DMS53 treated with DMSO at 0.1 percent for 48 hours (cell line): ENCODE measurements around the gene TMEM190.
"Not testable (repeated sequence)": the region's sequence is repeated elsewhere in the genome, so short reads cannot be mapped to it uniquely, and the experiment has no call there.

Source experiments
- DNase-seq: peaks from one replicate; lab custom pipeline; 2025; ENCODE audit not compliant: unreplicated experiment; lab: John Stamatoyannopoulos, UW

The TMEM190 gene

GRCh38 chr19:55389386-55390317, 13.0 kb downstream of the TMEM190 start:
- no peak for DNase-seq

DNA sequence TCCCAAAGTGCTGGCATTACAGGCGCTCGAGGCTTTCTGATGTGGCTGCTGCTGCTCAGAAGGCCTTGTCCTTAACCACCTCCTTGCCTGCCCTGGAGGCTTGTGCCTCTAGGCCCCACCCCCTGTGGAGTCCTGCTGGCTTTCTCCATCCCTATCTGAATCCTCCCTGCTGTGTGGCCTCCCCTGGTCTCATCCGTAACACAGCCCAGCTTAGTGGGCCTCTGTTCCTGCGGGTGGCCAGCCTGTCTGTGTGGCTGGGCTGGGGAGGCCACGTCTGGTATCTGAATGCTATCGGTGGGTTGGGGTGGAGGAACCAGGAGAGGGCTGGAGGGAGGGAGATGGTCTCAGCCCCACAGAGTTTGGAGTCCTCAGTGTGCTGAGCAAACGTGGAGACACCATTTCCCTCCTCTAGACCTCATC, 13.8 kb downstream of the TMEM190 start:
- no peak for DNase-seq

DNA sequence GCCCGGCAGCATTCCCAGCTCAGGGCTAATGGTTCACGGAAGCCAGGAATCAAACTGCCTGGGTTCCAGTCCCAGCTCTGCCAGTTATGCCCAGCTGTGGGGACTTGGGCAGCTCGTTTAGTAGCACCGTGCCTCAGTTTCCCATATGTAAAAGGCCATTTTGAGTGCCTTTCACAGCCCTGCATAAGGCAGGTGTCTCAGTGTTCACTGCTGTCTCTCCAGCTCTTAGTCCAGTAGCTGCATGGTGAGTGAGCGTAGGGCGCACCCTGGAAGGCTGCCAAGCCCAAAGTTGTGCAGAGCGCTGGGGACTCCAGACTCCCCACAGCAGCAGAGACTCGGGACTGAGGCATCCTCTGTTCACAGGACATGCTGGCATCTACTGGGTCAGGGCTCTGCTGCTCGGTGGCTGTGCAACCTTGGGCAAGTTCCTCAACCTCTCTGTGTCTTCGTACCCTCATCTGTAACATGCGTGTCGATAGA, 14.6 kb downstream of the TMEM190 start:
- no peak for DNase-seq

DNA sequence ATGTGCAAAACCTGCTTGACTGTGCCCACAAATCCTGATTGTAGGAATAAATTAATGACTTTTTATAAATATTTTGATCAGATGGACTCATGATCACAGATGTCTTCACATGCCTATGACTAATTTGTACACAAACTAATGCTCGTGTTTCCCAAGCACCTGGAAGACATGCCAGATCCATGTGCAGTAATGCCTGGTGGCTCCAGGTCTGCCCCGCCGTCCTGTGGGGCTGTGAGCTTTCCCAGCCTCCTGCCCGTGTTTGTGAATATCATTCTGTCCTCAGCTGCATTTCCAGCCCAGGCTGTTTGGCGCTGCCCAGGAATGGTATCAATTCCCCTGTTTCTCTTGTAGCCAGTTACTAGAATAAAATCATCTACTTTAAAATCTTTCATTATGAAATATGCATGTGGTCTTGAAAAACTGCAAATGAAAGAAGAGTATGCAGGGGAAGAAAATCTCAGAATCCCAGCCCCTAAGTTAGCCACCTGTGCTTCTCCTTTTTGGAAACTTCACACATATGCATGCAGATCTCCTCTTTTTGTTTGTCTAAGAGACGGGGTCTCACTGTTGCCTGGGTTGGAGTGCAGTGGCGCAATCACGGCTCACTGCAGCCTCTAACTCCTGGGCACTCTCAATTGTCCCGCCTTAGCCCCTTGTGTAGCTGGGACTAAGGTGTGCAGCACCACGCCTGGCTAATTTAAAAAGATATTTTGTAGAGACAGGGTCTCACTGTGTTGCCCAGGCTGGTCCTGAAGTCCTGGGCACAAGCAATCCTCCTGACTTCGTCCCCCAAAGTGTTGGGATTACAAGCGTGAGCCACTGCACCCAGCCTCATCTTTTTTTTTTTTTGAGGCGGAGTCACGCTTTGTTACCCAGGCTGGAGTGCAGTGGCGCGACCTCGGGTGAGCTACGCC, 15.3 kb downstream of the TMEM190 start:
- DNase-seq, result no peak

GRCh38 chr19:55392820-55393761, 16.5 kb downstream of the TMEM190 start:
- DNase-seq, result no peak

GRCh38 chr19:55398200-55398925, 21.7 kb downstream of the TMEM190 start:
- DNase-seq, result no peak

- DNase-seq, result no peak
Observed at GRCh38 chr19:55400281-55401087, 23.9 kb downstream of the TMEM190 start.

DNA sequence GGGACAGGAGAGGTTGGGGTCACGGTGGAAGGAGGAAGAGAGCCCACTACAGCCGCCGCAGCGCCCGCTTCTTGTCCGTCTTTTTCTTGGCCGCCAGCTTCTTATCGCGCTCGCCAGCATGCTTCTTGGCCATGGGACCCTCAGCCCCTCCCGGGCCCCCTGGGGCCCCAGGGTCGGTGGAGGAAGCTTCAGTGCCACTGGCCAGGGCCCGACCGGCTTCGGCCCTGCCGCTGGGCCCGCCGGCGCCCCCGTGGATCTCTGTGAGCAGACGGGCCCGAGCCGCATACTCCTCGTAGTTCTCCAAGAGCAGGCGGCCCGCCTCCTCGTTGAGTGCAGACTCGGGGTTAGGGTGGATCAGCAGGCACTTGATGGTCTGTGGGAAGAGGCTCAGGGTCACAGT, 24.8 kb downstream of the TMEM190 start:
- not testable (repeated sequence) for DNase-seq

DNA sequence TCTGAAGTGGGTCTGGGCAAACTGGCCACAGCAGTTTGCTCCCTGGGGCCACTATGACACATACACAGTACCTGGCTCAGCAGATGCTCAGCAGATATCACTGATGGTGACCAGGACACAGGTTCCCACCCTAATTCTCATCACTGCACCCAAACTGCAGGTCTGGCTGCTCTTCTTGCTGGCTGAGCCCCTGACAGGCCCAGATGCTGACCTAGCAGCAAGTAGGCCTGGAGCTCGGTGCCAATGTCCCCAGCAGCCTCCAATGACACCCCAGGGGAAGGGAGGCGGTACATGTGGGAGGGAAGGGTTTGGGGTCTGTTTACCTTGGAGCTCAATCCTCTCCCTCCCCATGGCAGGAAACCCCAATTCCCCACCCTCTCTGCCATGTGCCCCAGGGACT, 25.9 kb downstream of the TMEM190 start:
- no peak for DNase-seq

GRCh38 chr19:55405638-55406037, 29.0 kb downstream of the TMEM190 start:
- no peak for DNase-seq

DNA sequence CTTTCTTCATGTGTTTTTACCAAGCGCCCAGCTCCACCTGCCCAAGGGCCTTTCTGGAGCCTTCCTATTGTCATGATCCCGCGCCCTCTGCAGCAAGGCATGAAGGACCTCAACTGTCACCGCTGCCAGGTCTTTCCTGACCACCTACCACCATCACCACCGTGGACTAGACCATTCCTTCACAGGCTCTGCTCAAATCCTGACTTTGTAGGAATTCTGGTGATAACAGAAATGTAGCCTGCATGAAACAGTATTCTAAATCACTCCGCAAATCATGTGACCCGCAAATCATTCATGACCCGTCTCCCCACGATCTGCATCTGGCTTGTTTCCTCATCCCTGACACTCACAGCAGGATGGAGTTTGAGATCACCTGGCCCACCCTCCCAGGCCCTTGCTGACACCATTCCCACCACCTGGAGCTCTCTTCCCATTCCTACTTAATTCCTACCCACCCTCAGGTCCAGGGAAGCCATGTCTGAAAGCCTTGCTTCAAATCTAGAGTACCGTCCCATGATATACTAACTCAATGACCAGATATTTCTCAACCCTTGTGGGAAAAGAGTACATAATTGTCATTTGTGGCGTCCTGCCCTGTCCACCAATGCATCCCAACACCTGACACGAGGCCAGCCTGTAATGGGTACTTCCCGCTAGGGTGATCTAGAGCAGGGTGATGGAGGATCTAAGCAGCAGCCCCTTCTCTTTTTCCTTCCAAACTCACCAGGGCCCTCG, 29.6 kb downstream of the TMEM190 start:
- DNase-seq, result no peak

DNA sequence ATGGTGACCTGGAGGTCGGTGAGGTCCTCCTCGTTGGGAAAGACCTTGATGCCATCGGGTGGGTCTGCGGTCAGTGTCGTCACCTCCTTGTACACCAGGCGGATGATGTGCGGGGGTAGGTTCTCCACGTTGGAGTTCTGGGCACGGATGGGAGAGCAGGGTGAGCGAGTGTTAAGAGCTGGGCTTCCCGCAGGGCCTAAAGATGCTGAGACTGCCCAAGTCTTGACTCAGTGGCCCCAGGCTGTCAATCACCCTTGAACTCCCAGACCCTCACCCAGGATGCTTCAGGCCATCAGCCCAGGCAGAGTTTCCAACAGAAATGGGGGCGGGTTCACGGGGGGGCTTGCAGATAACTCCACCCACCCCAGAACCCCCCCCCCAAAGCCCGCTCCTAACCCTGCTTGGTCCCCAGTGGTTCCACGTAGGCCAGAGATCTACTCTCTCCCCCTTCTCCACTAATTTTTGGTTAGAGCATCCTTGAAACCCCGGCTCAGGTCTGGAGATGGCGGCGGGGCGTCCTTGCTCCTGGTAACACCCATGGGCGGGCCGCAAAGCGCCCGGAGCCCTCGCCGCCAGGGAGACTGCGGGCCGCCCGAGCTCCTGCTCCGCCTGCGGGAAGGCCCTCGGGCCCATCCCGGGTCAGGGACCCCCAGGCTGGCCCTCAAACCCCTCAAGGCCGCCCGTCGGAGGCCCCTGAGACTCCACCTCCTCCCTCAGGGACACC, 30.4 kb downstream of the TMEM190 start:
- DNase-seq, result no peak

- not testable (repeated sequence) for DNase-seq
Observed at GRCh38 chr19:55407550-55407799, 30.8 kb downstream of the TMEM190 start, which contains the start of gene UBE2S. Gene UBE2S, minus strand, starts transcription at chr19:55407788. Its CDS starts 199 bp downstream, at chr19:55407589.

DNA sequence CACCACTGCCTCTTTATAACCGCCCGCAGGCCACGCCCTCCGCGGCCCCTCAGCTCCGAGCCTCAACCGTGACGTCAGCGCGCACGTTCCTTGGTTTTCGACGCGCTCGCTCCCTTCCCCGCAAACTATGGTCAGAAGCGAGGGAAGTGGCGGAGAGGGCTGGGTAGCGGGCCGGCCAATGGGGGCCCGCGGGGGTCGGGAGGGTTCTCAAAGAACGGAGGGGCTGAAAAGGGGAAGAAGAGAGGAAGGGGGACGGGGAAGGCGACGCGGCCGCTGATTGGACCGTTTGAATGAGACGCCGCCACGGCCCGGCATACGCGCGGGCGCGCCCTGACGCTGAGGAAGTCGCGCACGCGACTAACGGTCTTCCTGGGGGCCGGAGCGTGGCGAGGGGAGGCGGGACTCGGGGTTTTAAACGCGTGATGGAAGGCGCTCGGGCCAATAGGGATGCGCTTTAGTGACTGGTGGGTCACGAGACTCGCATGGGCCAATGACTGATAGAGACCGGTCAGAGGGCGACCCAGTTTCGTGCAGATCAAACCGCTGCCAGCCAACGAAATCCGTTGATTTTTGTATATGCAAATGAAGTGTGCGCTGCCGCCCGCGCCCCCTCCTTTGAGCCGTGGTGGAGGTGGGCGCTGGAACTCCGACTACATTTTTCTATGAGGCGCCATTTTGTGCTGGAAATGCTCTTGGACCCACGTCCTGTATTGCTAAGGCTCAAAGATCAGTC, 31.3 kb downstream of the TMEM190 start:
- peak; percentile 96 for DNase-seq

- DNase-seq, result no peak
Observed at GRCh38 chr19:55408533-55408872, 31.9 kb downstream of the TMEM190 start.

DNA sequence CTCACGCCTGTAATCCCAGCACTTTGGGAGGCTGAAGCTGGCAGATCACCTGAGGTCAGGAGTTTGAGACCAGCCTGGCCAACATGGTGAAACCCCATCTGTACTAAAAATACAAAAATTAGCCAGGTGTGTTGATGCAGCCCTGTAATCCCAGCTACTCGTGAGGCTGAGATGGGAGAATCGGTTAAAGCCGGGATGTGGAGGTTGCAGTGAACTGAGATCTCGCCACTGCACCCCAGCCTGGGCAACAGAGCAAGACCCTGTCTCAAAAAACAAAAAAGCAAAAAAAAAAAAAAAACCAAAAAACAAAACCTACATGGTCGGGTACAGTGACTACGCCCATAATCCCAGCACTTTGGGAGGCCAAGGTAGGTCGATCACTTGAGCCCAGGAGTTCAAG, 32.6 kb downstream of the TMEM190 start:
- not testable (repeated sequence) for DNase-seq

GRCh38 chr19:55410168-55410567, 33.5 kb downstream of the TMEM190 start:
- DNase-seq, result no peak
